Endothelial cell of umbilical vein (primary cell): ENCODE data around the gene CDS2. TPM values are rescaled to one million over a fixed set of nuclear protein-coding genes. Genes with fewer than 3 reads are reported as not detected.

ENCODE experiments used
- BruUV-seq: library from RNA; stranded (reverse); fragments of 400-500 nt; replicated peaks from 2 replicates; lab custom pipeline; 2021; lab: Mats Ljungman, UMichigan
- CTCF ChIA-PET: fragments of 300-600, 350-600 bp; sonication (Branson Sonifier 250); formaldehyde crosslinking; loops from one replicate; lab custom pipeline; 2021; ENCODE audit warnings: antibody characterized with exemption, inconsistent platforms; lab: Charles Lee
- POLR2A ChIA-PET: fragments of 300-600, 350-600 bp; sonication (Branson Sonifier 250); formaldehyde crosslinking; loops from one replicate; lab custom pipeline; 2021; ENCODE audit warnings: antibody characterized with exemption, inconsistent platforms; lab: Charles Lee
- DNase-seq: peaks from one replicate; pipeline ENCODE4 v3.0.0-alpha.2; 2011; ENCODE audit warnings: low read depth, low spot score
- FAIRE-seq: peaks from 2 replicates; lab custom pipeline; 2011; peaks lifted over from hg19 to GRCh38; lab: Jason Lieb, UNC
- H2AFZ ChIP-seq: 2 replicates; pipeline ENCODE4 v1.6.0; 2012; ENCODE audit warnings: low read depth, low read length, control low read depth, inconsistent platforms
- H3K27ac ChIP-seq: 2 replicates; pipeline ENCODE4 v1.5.1; 2011; ENCODE audit warnings: low read depth, mild to moderate bottlenecking, control low read depth, low read length, moderate library complexity; ENCODE audit not compliant: insufficient read depth
- H3K27me3 ChIP-seq, 2 experiments: 2 replicates each; pipeline versions ENCODE4 v1.6.0 to v1.6.1; 2011; ENCODE audit warnings: low read length in 2 of 2, mixed read lengths in 1 of 2; ENCODE audit not compliant: control insufficient read depth in 2 of 2, insufficient read depth in 2 of 2
- H3K36me3 ChIP-seq, 2 experiments: 2 replicates in 1 of 2; 3 replicates in 1 of 2; pipeline ENCODE4 v1.5.1; 2011; ENCODE audit warnings: low read length in 2 of 2, mild to moderate bottlenecking in 1 of 2, moderate library complexity in 1 of 2; ENCODE audit not compliant: control insufficient read depth in 2 of 2, insufficient read depth in 2 of 2; ENCODE audit errors: extremely low read depth in 1 of 2
- H3K4me1 ChIP-seq: 3 replicates; pipeline ENCODE4 v1.5.1; 2011; ENCODE audit warnings: mild to moderate bottlenecking, low read length; ENCODE audit not compliant: control insufficient read depth, insufficient read depth; ENCODE audit errors: extremely low read depth
- H3K4me2 ChIP-seq: 2 replicates; pipeline ENCODE4 v1.6.1; 2011; ENCODE audit warnings: low read length, control low read depth, mixed read lengths; ENCODE audit not compliant: insufficient read depth
- H3K4me3 ChIP-seq, 3 experiments: fragments of 200-600 bp in 1 of 3; sonication (generic), shearing (Covaris generic) in 1 of 3; replicated peaks in 1 of 3; 2 replicates each; pipeline ENCODE4 v1.5.1; 2011 to 2016; ENCODE audit warnings: control low read depth in 3 of 3, low read length in 3 of 3, mild to moderate bottlenecking in 2 of 3, inconsistent platforms in 1 of 3, low read depth in 1 of 3, moderate library complexity in 1 of 3; ENCODE audit not compliant: insufficient read depth in 1 of 3
- H3K79me2 ChIP-seq: 2 replicates; pipeline ENCODE4 v1.6.0; 2012; ENCODE audit warnings: low read length, inconsistent platforms; ENCODE audit not compliant: control insufficient read depth, insufficient read depth
- H3K9ac ChIP-seq: replicated peaks from 2 replicates; pipeline ENCODE3; 2011; ENCODE audit warnings: low read length, control low read depth; ENCODE audit not compliant: insufficient read depth; ENCODE audit errors: extremely low read depth
- H3K9me1 ChIP-seq: replicated peaks from 3 replicates; pipeline ENCODE4 v1.6.0; 2011; ENCODE audit warnings: mild to moderate bottlenecking, low read length; ENCODE audit not compliant: control insufficient read depth, insufficient read depth; ENCODE audit errors: extremely low read depth
- H3K9me3 ChIP-seq: replicated peaks from 2 replicates; pipeline ENCODE4 v1.5.1; 2012; ENCODE audit warnings: low read length, inconsistent platforms; ENCODE audit not compliant: control insufficient read depth, insufficient read depth
- H4K20me1 ChIP-seq: replicated peaks from 2 replicates; pipeline ENCODE3; 2011; ENCODE audit warnings: mild to moderate bottlenecking, low read length; ENCODE audit not compliant: control insufficient read depth, insufficient read depth; ENCODE audit errors: extremely low read depth
- CTCF ChIP-seq, 2 donors: IDR thresholded peaks; 1 replicate in 1 of 2; 2 replicates in 1 of 2; pipeline ENCODE4 v1.5.1; 2011; ENCODE audit warnings: low read length in 2 of 2, mild to moderate bottlenecking in 2 of 2, moderate library complexity in 2 of 2, control low read depth in 1 of 2, inconsistent platforms in 1 of 2, low read depth in 1 of 2; ENCODE audit not compliant: insufficient read depth in 1 of 2; ENCODE audit errors: extremely low read depth in 1 of 2
- EZH2 ChIP-seq: IDR thresholded peaks from 2 replicates; pipeline ENCODE4 v1.6.1; 2012; ENCODE audit warnings: borderline replicate concordance, low read depth, mild to moderate bottlenecking, moderate library complexity, low read length, inconsistent platforms; ENCODE audit not compliant: severe bottlenecking
- FOS ChIP-seq: IDR thresholded peaks from 2 replicates; pipeline ENCODE4 v1.6.1; 2011; ENCODE audit warnings: mild to moderate bottlenecking, low read length, moderate library complexity, borderline replicate concordance; ENCODE audit not compliant: insufficient read depth
- GATA2 ChIP-seq: IDR thresholded peaks from 2 replicates; pipeline ENCODE4 v1.7.0; 2011; ENCODE audit warnings: low read depth, mild to moderate bottlenecking, moderate library complexity, mixed read lengths, low read length; ENCODE audit not compliant: insufficient read length, insufficient read depth
- JUN ChIP-seq: IDR thresholded peaks from 2 replicates; pipeline ENCODE4 v1.6.1; 2011; ENCODE audit warnings: borderline replicate concordance, low read depth; ENCODE audit not compliant: insufficient read length, insufficient read depth
- MAX ChIP-seq: IDR thresholded peaks from 2 replicates; pipeline ENCODE4 v1.6.1; 2011; ENCODE audit not compliant: insufficient read depth, insufficient read length
- MYC ChIP-seq: IDR thresholded peaks from one replicate; pipeline ENCODE4 v1.6.1; 2011; ENCODE audit warnings: mild to moderate bottlenecking, low read depth, low read length
- POLR2A ChIP-seq: IDR thresholded peaks from 2 replicates; pipeline ENCODE4 v1.6.1; 2012; ENCODE audit warnings: low read depth, mild to moderate bottlenecking, control low read depth, low read length
- POLR2AphosphoS5 ChIP-seq: IDR thresholded peaks from 2 replicates; pipeline ENCODE4 v1.6.1; 2012; ENCODE audit warnings: low read depth, mild to moderate bottlenecking, control low read depth, low read length, moderate library complexity; ENCODE audit not compliant: insufficient read depth
- dilution Hi-C: fragments of 300-500 bp; cut with MboI; formaldehyde crosslinking; loops from one replicate; pipeline ENCODE4 v1.15.0; 2019; ENCODE audit warnings: low sequenced_read_pairs; ENCODE audit not compliant: extremely low pct_ligation_motif_present
- intact Hi-C: fragments of 100-400 bp; cut with micrococcal nuclease; formaldehyde crosslinking; loops from one replicate; pipeline ENCODE4 v1.10.0; 2022
- polyA plus RNA-seq, 4 experiments: library from polyadenylated mRNA; depleted of rRNA in 3 of 4; stranded (reverse) in 3 of 4; unstranded in 1 of 4; fragments of >200 nt; gene quantifications; 2 replicates each; pipeline versions ENCODE4 v1.2.1 to v1.2.3, GENCODE V29; 2011 to 2012; ENCODE audit warnings: missing spikeins in 1 of 4
- total RNA-seq: library from RNA; stranded (reverse); gene quantifications from 2 replicates; pipeline ENCODE4 v1.2.3, GENCODE V29; 2021

The CDS2 gene
- total and polyA plus RNA-seq, 2 donors (not counting 3 experiments of a cell fraction or from before 2014, with no cell fraction given) = 47.0 to 49.0 TPM

- no TSS peak for BruUV-seq
- intact Hi-C loops (no loop called here), dilution Hi-C loops (no loop called here)
- Histone ChIP-seq H3K4me2 (no peak overlapping the region), H3K4me1 (no peaks in the 10 kb centered on the region), H3K9ac (no peak overlapping the region), H4K20me1 (no peaks in the 10 kb centered on the region), H3K36me3 (peaks cover 6% of the 10 kb centered on the region in 2 experiments), H3K79me2 (no peaks in the 10 kb centered on the region), H2AFZ (no peak overlapping the region), H3K9me1 (no peaks in the 10 kb centered on the region), H3K4me3 (no peak overlapping the region), H3K27me3 (no peaks in the 10 kb centered on the region), H3K27ac (no peak overlapping the region), H3K9me3 (no peaks in the 10 kb centered on the region)
- CTCF ChIA-PET = interaction anchor here (2.1 kb wide), 1 partner anchor 39 kb away, joined by 5 read pairs; no protein-coding TSS in a partner anchor
- no peak for DNase-seq
- FAIRE-seq = no peak
- TF ChIP-seq MAX = no peak
- no peak for TF ChIP-seq MYC
- TF ChIP-seq GATA2 = no peak
- no peak for TF ChIP-seq FOS
- TF ChIP-seq POLR2A = no peak
- TF ChIP-seq POLR2AphosphoS5 = no peak
- TF ChIP-seq JUN = no peak
- no peak for TF ChIP-seq CTCF (IDR thresholded peaks at IDR 0.05; ENCODE audit: extremely low read depth in 1 of 2, insufficient read depth in 1 of 2, low read depth in 1 of 2, low read length in 2 of 2)
- TF ChIP-seq EZH2 = no peak
- POLR2A ChIA-PET = no interaction called here
Measured at GRCh38 chr20:5095931-5096330, 30.9 kb upstream of the CDS2 start.
